Calu3 (cell line): ENCODE results near the gene NTSR1. TPM values are rescaled to one million over a fixed set of nuclear protein-coding genes. Genes with fewer than 3 reads are reported as not detected.

Experiments
- BruUV-seq: library from RNA; stranded (reverse); fragments of 400-500 nt; replicated peaks from 2 replicates; lab custom pipeline; 2021; lab: Mats Ljungman, UMichigan
- CTCF ChIA-PET: fragments of 300-600 bp; sonication (Branson Sonifier 250); formaldehyde crosslinking; loops from one replicate; lab custom pipeline; 2022; ENCODE audit warnings: antibody characterized with exemption; lab: Charles Lee
- DNase-seq: peaks from one replicate; pipeline ENCODE4 v3.0.0; 2022
- H3K27ac Mint-ChIP-seq: one replicate; pipeline ENCODE4 v1.8.0; 2022; ENCODE audit warnings: mixed read lengths; ENCODE audit not compliant: unreplicated experiment
- H3K27me3 Mint-ChIP-seq: one replicate; pipeline ENCODE4 v1.8.0; 2022; ENCODE audit warnings: mixed read lengths; ENCODE audit not compliant: unreplicated experiment
- H3K36me3 Mint-ChIP-seq: one replicate; pipeline ENCODE4 v1.8.0; 2022; ENCODE audit warnings: mild to moderate bottlenecking, moderate library complexity, mixed read lengths; ENCODE audit not compliant: insufficient read depth, unreplicated experiment
- H3K4me1 Mint-ChIP-seq: one replicate; pipeline ENCODE4 v1.8.0; 2022; ENCODE audit warnings: mild to moderate bottlenecking, low read depth, mixed read lengths; ENCODE audit not compliant: unreplicated experiment
- H3K4me3 Mint-ChIP-seq: one replicate; pipeline ENCODE4 v1.8.0; 2022; ENCODE audit warnings: mild to moderate bottlenecking, low read depth, moderate library complexity, mixed read lengths; ENCODE audit not compliant: unreplicated experiment
- H3K9me3 Mint-ChIP-seq: one replicate; pipeline ENCODE4 v1.8.0; 2022; ENCODE audit warnings: low read depth, mixed read lengths; ENCODE audit not compliant: unreplicated experiment
- CTCF ChIP-seq: fragments of 200-600 bp; IDR thresholded peaks from one replicate; pipeline ENCODE4 v1.8.0; 2022; ENCODE audit warnings: antibody characterized with exemption; ENCODE audit not compliant: unreplicated experiment
- intact Hi-C: fragments of 100-400 bp; cut with micrococcal nuclease; formaldehyde crosslinking; loops from one replicate; pipeline ENCODE4 v1.10.0; 2022; ENCODE audit not compliant: unreplicated experiment
- total RNA-seq: library from RNA; stranded (reverse); gene quantifications from 2 replicates; pipeline ENCODE4 v1.2.3, GENCODE V29; 2022

NTSR1 gene
- total RNA-seq, 1 experiment from 2014 or later = not detected

GRCh38 chr20:62675877-62676260, 32.8 kb upstream of the NTSR1 start:
- no peak for TF ChIP-seq CTCF
- H3K27ac Mint-ChIP-seq = no peak overlapping the region
- DNase-seq = no peak
- no TSS peak for BruUV-seq
- no peak overlapping the region for H3K4me3 Mint-ChIP-seq
- peaks cover 12% of the 10 kb centered on the region for H3K9me3 Mint-ChIP-seq
- intact Hi-C loops = no loop called here
- no peaks in the 10 kb centered on the region for H3K4me1 Mint-ChIP-seq
- H3K27me3 Mint-ChIP-seq = peaks cover 37% of the 10 kb centered on the region
- CTCF ChIA-PET = no interaction called here
- H3K36me3 Mint-ChIP-seq = peaks cover 25% of the 10 kb centered on the region

GRCh38 chr20:62676976-62677375, 31.7 kb upstream of the NTSR1 start:
- no peak overlapping the region for H3K4me3 Mint-ChIP-seq
- H3K9me3 Mint-ChIP-seq = peaks cover 12% of the 10 kb centered on the region
- H3K4me1 Mint-ChIP-seq = no peaks in the 10 kb centered on the region
- no peak for DNase-seq
- no peak for TF ChIP-seq CTCF
- CTCF ChIA-PET = interaction anchor here (1.0 kb wide), 1 partner anchor 115 kb away, joined by 4 read pairs; no protein-coding TSS in a partner anchor
- peaks cover 48% of the 10 kb centered on the region for H3K27me3 Mint-ChIP-seq
- no TSS peak for BruUV-seq
- no peak overlapping the region for H3K27ac Mint-ChIP-seq
- peaks cover 15% of the 10 kb centered on the region for H3K36me3 Mint-ChIP-seq
- intact Hi-C loops = no loop called here

- no peaks in the 10 kb centered on the region for H3K4me1 Mint-ChIP-seq
- BruUV-seq = no TSS peak
Measured at GRCh38 chr20:62677678-62678077, 31.0 kb upstream of the NTSR1 start.

GRCh38 chr20:62678553-62678952, 30.1 kb upstream of the NTSR1 start:
- no peak for DNase-seq
- Mint-ChIP-seq H3K36me3 (peaks cover 10% of the 10 kb centered on the region), H3K4me3 (no peak overlapping the region), H3K4me1 (no peaks in the 10 kb centered on the region), H3K9me3 (peaks cover 12% of the 10 kb centered on the region), H3K27me3 (peaks cover 57% of the 10 kb centered on the region), H3K27ac (no peak overlapping the region)
- no peak for TF ChIP-seq CTCF
- CTCF ChIA-PET = interaction anchor here (1.2 kb wide), 2 partner anchors 15 to 113 kb away, joined by 3 to 5 read pairs; no protein-coding TSS in a partner anchor
- no TSS peak for BruUV-seq
- intact Hi-C loops = no loop called here

More at GRCh38 chr20:62677678-62678077, 31.0 kb upstream of the NTSR1 start:
- H3K9me3 Mint-ChIP-seq = peaks cover 12% of the 10 kb centered on the region
- no peak for TF ChIP-seq CTCF
- H3K27ac Mint-ChIP-seq = no peak overlapping the region
- H3K36me3 Mint-ChIP-seq = peaks cover 10% of the 10 kb centered on the region
- no peak overlapping the region for H3K4me3 Mint-ChIP-seq
- CTCF ChIA-PET = interaction anchor here (1.0 kb wide), 1 partner anchor 114 kb away, joined by 4 read pairs; no protein-coding TSS in a partner anchor
- H3K27me3 Mint-ChIP-seq = peaks cover 55% of the 10 kb centered on the region
- intact Hi-C loops = no loop called here
- no peak for DNase-seq
